HepG2 (cell line): ENCODE results near the gene SQSTM1. TPM values are rescaled to one million over a fixed set of nuclear protein-coding genes. Genes with fewer than 3 reads are reported as not detected.

Experiments
- KDM5B ChIP-seq: sonication (generic); formaldehyde crosslinking; IDR thresholded peaks from 2 replicates; pipeline ENCODE4 v1.4.0; 2020; ENCODE audit warnings: missing genetic modification reagents, mild to moderate bottlenecking, borderline replicate concordance
- NFIC ChIP-seq: IDR thresholded peaks from 2 replicates; pipeline ENCODE4 v1.6.1; 2012; ENCODE audit warnings: mild to moderate bottlenecking, low read length, inconsistent platforms
- POLR2A ChIP-seq, 2 experiments: IDR thresholded peaks; 2 replicates each; pipeline ENCODE4 v1.6.1; 2011; ENCODE audit warnings: low read depth in 2 of 2, low read length in 2 of 2, mild to moderate bottlenecking in 1 of 2, moderate library complexity in 1 of 2; ENCODE audit not compliant: insufficient read depth in 1 of 2
- RARA ChIP-seq: IDR thresholded peaks from 2 replicates; pipeline ENCODE4 v1.6.1; 2016; ENCODE audit warnings: missing genetic modification reagents, missing compliant biosample characterization
- ZFP62 ChIP-seq: sonication (generic); formaldehyde crosslinking; IDR thresholded peaks from 2 replicates; pipeline ENCODE4 v1.4.0; 2020; ENCODE audit warnings: missing genetic modification reagents
- ZFX ChIP-seq: sonication (generic); formaldehyde crosslinking; IDR thresholded peaks from 2 replicates; pipeline ENCODE4 v1.4.0; 2020; ENCODE audit warnings: mild to moderate bottlenecking, low read depth, missing genetic modification reagents, moderate library complexity
- ZNF605 ChIP-seq: sonication (generic); formaldehyde crosslinking; IDR thresholded peaks from 2 replicates; pipeline ENCODE4 v1.8.0; 2022; ENCODE audit warnings: mild to moderate bottlenecking, missing genetic modification reagents
- ZNF878 ChIP-seq: sonication (generic); formaldehyde crosslinking; IDR thresholded peaks from 2 replicates; pipeline ENCODE4 v1.8.1; 2023; ENCODE audit warnings: mild to moderate bottlenecking, missing genetic modification reagents, moderate library complexity
- polyA plus RNA-seq, 8 experiments: library from polyadenylated mRNA; depleted of rRNA in 3 of 8; stranded (reverse) in 7 of 8; unstranded in 1 of 8; fragments of >200 nt; fragmentation: Illumina TruSeq in 4 of 8; extraction: Trizol in 4 of 8; gene quantifications; 2 replicates each; pipeline versions ENCODE4 v1.2.1 to v1.2.3, GENCODE V29; 2011 to 2016; ENCODE audit warnings: low read depth in 4 of 8, missing spikeins in 1 of 8, mixed read lengths in 1 of 8; ENCODE audit not compliant: insufficient read depth in 1 of 8
- total RNA-seq, 5 experiments: library from RNA; depleted of rRNA; stranded (reverse); fragments of >200 nt; fragmentation: Illumina TruSeq; extraction: Trizol; gene quantifications; 2 replicates each; pipeline ENCODE4 v1.2.3, GENCODE V29; 2016; ENCODE audit warnings: low read depth in 1 of 5
- TF ChIP-seq, protein P1 (sequence below): sonication (generic); formaldehyde crosslinking; IDR thresholded peaks from 2 replicates; pipeline ENCODE4 v1.4.0; 2020; ENCODE audit warnings: missing genetic modification reagents, mild to moderate bottlenecking, borderline replicate concordance
- TF ChIP-seq, protein P2 (sequence below): sonication (generic); formaldehyde crosslinking; IDR thresholded peaks from 2 replicates; pipeline ENCODE4 v1.9.0; 2022; ENCODE audit warnings: missing genetic modification reagents, mild to moderate bottlenecking, borderline replicate concordance
- TF ChIP-seq, protein P3 (sequence below): sonication (generic); formaldehyde crosslinking; IDR thresholded peaks from 2 replicates; pipeline ENCODE4 v1.8.0; 2022; ENCODE audit warnings: missing genetic modification reagents, mild to moderate bottlenecking, borderline replicate concordance
- TF ChIP-seq, protein P4 (sequence below): sonication (generic); formaldehyde crosslinking; IDR thresholded peaks from 2 replicates; pipeline ENCODE4 v1.5.0; 2020; ENCODE audit warnings: missing genetic modification reagents
- TF ChIP-seq, protein P5 (sequence below): sonication (generic); formaldehyde crosslinking; IDR thresholded peaks from 2 replicates; pipeline ENCODE4 v1.4.0; 2020; ENCODE audit warnings: missing genetic modification reagents, borderline replicate concordance
- TF ChIP-seq, protein P6 (sequence below): sonication (generic); formaldehyde crosslinking; IDR thresholded peaks from 2 replicates; pipeline ENCODE4 v1.4.0; 2020; ENCODE audit warnings: mild to moderate bottlenecking, missing genetic modification reagents, borderline replicate concordance

SQSTM1 gene
- total and polyA plus RNA-seq, 2 of the 13 experiments (the other 11 are each of a cell fraction or from before 2014, with no cell fraction given) = 90.9 to 160 TPM

DNA sequence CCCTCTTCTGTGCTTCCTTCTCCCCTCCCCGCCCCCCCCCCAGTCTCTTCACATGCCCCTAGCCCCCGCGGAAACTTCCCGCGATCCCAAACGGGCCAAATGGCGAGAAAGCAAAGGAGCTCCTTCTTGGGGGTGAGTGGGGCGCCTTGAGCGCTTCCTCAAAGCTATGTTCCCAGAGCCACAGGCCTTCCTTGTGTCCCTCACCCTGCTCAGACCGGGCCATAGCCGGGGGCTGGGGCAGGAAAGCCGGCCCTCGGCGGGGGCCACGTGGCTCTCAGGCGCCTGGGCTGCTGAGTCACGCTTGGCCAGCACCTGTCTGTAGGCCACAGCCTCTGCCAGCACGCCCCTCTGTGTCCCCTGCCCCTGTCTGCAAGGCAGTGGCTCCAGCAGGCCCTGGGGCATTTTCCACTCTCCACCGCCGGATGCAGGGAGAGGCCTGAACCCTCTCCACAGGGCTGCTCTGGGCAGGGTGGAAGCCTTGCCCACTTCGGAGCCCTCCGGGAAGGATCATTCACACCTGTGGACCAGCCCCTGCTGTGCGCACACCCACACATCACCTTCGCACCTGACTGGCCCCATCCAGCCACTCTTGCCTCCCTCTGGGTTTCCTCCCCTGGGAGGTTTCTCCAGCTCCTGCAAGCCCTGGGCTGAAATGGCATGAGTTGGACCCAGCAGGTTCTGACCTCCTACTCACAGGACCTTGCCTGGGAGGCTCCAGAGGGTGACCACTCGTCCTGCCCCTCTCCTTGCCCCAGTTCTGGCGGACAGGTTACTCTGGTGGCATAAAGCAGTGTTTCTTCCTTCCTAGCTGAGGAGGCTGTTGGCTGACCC lies 1.2 kb upstream of the SQSTM1 start (continued):
- TF ChIP-seq, protein P1, sequence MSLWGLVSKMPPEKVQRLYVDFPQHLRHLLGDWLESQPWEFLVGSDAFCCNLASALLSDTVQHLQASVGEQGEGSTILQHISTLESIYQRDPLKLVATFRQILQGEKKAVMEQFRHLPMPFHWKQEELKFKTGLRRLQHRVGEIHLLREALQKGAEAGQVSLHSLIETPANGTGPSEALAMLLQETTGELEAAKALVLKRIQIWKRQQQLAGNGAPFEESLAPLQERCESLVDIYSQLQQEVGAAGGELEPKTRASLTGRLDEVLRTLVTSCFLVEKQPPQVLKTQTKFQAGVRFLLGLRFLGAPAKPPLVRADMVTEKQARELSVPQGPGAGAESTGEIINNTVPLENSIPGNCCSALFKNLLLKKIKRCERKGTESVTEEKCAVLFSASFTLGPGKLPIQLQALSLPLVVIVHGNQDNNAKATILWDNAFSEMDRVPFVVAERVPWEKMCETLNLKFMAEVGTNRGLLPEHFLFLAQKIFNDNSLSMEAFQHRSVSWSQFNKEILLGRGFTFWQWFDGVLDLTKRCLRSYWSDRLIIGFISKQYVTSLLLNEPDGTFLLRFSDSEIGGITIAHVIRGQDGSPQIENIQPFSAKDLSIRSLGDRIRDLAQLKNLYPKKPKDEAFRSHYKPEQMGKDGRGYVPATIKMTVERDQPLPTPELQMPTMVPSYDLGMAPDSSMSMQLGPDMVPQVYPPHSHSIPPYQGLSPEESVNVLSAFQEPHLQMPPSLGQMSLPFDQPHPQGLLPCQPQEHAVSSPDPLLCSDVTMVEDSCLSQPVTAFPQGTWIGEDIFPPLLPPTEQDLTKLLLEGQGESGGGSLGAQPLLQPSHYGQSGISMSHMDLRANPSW (CRISPR knock-in tag) = no peak
- TF ChIP-seq ZNF605 (CRISPR knock-in tag) (peak; percentile 50; the same call in 1 of the 2 replicates), POLR2A (IDR thresholded peaks at IDR 0.05; ENCODE audit: insufficient read depth in 1 of 2, low read depth in 2 of 2, low read length in 2 of 2) (peak in 1 of 2 experiments; percentile 63; a peak in 2 of 4 replicates), RARA (peak; percentile 64), KDM5B (CRISPR knock-in tag) (peak; percentile 70; the same call in 1 of the 2 replicates), ZFX (CRISPR knock-in tag) (peak; percentile 95), ZNF878 (CRISPR knock-in tag) (peak; percentile 59; the same call in 1 of the 2 replicates), NFIC (no peak), ZFP62 (CRISPR knock-in tag) (no peak)
- TF ChIP-seq, protein P2, sequence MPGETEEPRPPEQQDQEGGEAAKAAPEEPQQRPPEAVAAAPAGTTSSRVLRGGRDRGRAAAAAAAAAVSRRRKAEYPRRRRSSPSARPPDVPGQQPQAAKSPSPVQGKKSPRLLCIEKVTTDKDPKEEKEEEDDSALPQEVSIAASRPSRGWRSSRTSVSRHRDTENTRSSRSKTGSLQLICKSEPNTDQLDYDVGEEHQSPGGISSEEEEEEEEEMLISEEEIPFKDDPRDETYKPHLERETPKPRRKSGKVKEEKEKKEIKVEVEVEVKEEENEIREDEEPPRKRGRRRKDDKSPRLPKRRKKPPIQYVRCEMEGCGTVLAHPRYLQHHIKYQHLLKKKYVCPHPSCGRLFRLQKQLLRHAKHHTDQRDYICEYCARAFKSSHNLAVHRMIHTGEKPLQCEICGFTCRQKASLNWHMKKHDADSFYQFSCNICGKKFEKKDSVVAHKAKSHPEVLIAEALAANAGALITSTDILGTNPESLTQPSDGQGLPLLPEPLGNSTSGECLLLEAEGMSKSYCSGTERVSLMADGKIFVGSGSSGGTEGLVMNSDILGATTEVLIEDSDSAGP (CRISPR knock-in tag) = peak; percentile 39
- TF ChIP-seq, protein P3, sequence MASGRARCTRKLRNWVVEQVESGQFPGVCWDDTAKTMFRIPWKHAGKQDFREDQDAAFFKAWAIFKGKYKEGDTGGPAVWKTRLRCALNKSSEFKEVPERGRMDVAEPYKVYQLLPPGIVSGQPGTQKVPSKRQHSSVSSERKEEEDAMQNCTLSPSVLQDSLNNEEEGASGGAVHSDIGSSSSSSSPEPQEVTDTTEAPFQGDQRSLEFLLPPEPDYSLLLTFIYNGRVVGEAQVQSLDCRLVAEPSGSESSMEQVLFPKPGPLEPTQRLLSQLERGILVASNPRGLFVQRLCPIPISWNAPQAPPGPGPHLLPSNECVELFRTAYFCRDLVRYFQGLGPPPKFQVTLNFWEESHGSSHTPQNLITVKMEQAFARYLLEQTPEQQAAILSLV (CRISPR knock-in tag) = no peak; the same call in 1 of the 2 replicates
- TF ChIP-seq, protein P4, sequence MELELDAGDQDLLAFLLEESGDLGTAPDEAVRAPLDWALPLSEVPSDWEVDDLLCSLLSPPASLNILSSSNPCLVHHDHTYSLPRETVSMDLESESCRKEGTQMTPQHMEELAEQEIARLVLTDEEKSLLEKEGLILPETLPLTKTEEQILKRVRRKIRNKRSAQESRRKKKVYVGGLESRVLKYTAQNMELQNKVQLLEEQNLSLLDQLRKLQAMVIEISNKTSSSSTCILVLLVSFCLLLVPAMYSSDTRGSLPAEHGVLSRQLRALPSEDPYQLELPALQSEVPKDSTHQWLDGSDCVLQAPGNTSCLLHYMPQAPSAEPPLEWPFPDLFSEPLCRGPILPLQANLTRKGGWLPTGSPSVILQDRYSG (CRISPR knock-in tag) = no peak
- TF ChIP-seq, protein P5, sequence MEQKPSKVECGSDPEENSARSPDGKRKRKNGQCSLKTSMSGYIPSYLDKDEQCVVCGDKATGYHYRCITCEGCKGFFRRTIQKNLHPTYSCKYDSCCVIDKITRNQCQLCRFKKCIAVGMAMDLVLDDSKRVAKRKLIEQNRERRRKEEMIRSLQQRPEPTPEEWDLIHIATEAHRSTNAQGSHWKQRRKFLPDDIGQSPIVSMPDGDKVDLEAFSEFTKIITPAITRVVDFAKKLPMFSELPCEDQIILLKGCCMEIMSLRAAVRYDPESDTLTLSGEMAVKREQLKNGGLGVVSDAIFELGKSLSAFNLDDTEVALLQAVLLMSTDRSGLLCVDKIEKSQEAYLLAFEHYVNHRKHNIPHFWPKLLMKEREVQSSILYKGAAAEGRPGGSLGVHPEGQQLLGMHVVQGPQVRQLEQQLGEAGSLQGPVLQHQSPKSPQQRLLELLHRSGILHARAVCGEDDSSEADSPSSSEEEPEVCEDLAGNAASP (CRISPR knock-in tag) = 0 out of 2 replicates have a peak, but pooled peaks have one; percentile 17
- TF ChIP-seq, protein P6, sequence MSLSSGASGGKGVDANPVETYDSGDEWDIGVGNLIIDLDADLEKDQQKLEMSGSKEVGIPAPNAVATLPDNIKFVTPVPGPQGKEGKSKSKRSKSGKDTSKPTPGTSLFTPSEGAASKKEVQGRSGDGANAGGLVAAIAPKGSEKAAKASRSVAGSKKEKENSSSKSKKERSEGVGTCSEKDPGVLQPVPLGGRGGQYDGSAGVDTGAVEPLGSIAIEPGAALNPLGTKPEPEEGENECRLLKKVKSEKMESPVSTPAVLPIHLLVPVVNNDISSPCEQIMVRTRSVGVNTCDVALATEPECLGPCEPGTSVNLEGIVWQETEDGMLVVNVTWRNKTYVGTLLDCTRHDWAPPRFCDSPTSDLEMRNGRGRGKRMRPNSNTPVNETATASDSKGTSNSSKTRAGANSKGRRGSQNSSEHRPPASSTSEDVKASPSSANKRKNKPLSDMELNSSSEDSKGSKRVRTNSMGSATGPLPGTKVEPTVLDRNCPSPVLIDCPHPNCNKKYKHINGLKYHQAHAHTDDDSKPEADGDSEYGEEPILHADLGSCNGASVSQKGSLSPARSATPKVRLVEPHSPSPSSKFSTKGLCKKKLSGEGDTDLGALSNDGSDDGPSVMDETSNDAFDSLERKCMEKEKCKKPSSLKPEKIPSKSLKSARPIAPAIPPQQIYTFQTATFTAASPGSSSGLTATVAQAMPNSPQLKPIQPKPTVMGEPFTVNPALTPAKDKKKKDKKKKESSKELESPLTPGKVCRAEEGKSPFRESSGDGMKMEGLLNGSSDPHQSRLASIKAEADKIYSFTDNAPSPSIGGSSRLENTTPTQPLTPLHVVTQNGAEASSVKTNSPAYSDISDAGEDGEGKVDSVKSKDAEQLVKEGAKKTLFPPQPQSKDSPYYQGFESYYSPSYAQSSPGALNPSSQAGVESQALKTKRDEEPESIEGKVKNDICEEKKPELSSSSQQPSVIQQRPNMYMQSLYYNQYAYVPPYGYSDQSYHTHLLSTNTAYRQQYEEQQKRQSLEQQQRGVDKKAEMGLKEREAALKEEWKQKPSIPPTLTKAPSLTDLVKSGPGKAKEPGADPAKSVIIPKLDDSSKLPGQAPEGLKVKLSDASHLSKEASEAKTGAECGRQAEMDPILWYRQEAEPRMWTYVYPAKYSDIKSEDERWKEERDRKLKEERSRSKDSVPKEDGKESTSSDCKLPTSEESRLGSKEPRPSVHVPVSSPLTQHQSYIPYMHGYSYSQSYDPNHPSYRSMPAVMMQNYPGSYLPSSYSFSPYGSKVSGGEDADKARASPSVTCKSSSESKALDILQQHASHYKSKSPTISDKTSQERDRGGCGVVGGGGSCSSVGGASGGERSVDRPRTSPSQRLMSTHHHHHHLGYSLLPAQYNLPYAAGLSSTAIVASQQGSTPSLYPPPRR = 0 out of 2 replicates have a peak, but pooled peaks have one; percentile 7
